GM23338 (cell line): Measurements from ENCODE around the gene UBTF. TPM values are rescaled to one million over a fixed set of nuclear protein-coding genes. Genes with fewer than 3 reads are reported as not detected.

Experiments used
- ATAC-seq: fragments of 200-7000 bp; cut with Tn5 transposase; 3 replicates; pipeline ENCODE4 v1.9.1; 2020
- DNase-seq: peaks from one replicate; pipeline ENCODE4 v3.0.0-alpha.2; 2015; ENCODE audit warnings: low spot score
- H2AFZ ChIP-seq: fragments of 200-600 bp; sonication (generic); 2 replicates; pipeline ENCODE4 v1.8.0; 2016; ENCODE audit warnings: antibody characterized with exemption, mild to moderate bottlenecking, moderate library complexity
- H3F3A ChIP-seq: fragments of 200-600 bp; sonication (generic); replicated peaks from 2 replicates; pipeline ENCODE4 v1.8.0; 2017; ENCODE audit warnings: antibody characterized with exemption, mixed run types, low read depth
- H3K27ac ChIP-seq: fragments of 200-600 bp; sonication (generic); 2 replicates; pipeline ENCODE4 v1.6.1; 2016; ENCODE audit warnings: low read depth
- H3K27me3 ChIP-seq: fragments of 200-600 bp; sonication (generic); 2 replicates; pipeline ENCODE4 v1.8.0; 2016; ENCODE audit warnings: mild to moderate bottlenecking, mixed run types, moderate library complexity; ENCODE audit not compliant: insufficient read depth
- H3K36me3 ChIP-seq: fragments of 200-600 bp; sonication (generic); 2 replicates; pipeline ENCODE4 v1.8.0; 2016; ENCODE audit warnings: mild to moderate bottlenecking; ENCODE audit not compliant: insufficient read depth
- H3K4me1 ChIP-seq: fragments of 200-600 bp; sonication (generic); 2 replicates; pipeline ENCODE4 v1.8.0; 2016; ENCODE audit warnings: mild to moderate bottlenecking, moderate library complexity; ENCODE audit not compliant: insufficient read depth
- H3K4me2 ChIP-seq: fragments of 200-600 bp; sonication (generic); 2 replicates; pipeline ENCODE4 v1.7.1; 2017; ENCODE audit warnings: mixed run types
- H3K4me3 ChIP-seq: fragments of 200-600 bp; sonication (generic); 2 replicates; pipeline ENCODE4 v1.6.1; 2016; ENCODE audit warnings: mixed run types
- H3K79me2 ChIP-seq: fragments of 200-600 bp; sonication (generic); replicated peaks from 2 replicates; pipeline ENCODE4 v1.8.0; 2017; ENCODE audit warnings: mild to moderate bottlenecking; ENCODE audit not compliant: insufficient read depth
- H3K9me2 ChIP-seq: fragments of 200-600 bp; sonication (generic); 2 replicates; pipeline ENCODE4 v1.8.0; 2017; ENCODE audit not compliant: insufficient read depth
- H4K20me1 ChIP-seq: fragments of 200-600 bp; sonication (generic); replicated peaks from 2 replicates; pipeline ENCODE4 v1.8.0; 2017; ENCODE audit warnings: mild to moderate bottlenecking; ENCODE audit not compliant: insufficient read depth
- H3K27ac Mint-ChIP-seq: 2 replicates; pipeline ENCODE4 v1.8.0; 2020; ENCODE audit warnings: inconsistent platforms, mild to moderate bottlenecking, moderate library complexity, mixed read lengths
- H3K27me3 Mint-ChIP-seq: 3 replicates; pipeline ENCODE4 v1.8.0; 2022; ENCODE audit warnings: low read depth, mild to moderate bottlenecking, moderate library complexity, mixed read lengths, inconsistent platforms; ENCODE audit not compliant: insufficient read depth, poor library complexity
- H3K36me3 Mint-ChIP-seq: 3 replicates; pipeline ENCODE4 v1.8.0; 2021; ENCODE audit warnings: low read depth, mild to moderate bottlenecking, inconsistent platforms, moderate library complexity, mixed read lengths
- H3K4me1 Mint-ChIP-seq: 3 replicates; pipeline ENCODE4 v1.8.0; 2020; ENCODE audit warnings: mild to moderate bottlenecking, inconsistent platforms, mixed read lengths
- H3K4me3 Mint-ChIP-seq: 3 replicates; pipeline ENCODE4 v1.8.0; 2021; ENCODE audit warnings: moderate library complexity, mild to moderate bottlenecking, inconsistent platforms, mixed read lengths
- H3K9me3 Mint-ChIP-seq: 3 replicates; pipeline ENCODE4 v1.8.0; 2020; ENCODE audit warnings: moderate library complexity, mild to moderate bottlenecking, inconsistent platforms, mixed read lengths
- CREB1 ChIP-seq: fragments of 250-450 bp; sonication (Bioruptor Pico); IDR thresholded peaks from 2 replicates; pipeline ENCODE4 v1.5.0; 2020; ENCODE audit warnings: low read depth, mild to moderate bottlenecking, moderate library complexity
- EZH2 ChIP-seq: fragments of 200-600 bp; sonication (generic); IDR thresholded peaks from one replicate; pipeline ENCODE4 v1.8.0; 2017; ENCODE audit warnings: antibody characterized with exemption, mild to moderate bottlenecking, low read depth; ENCODE audit not compliant: unreplicated experiment
- EZH2phosphoT487 ChIP-seq: fragments of 200-600 bp; sonication (generic); IDR thresholded peaks from one replicate; pipeline ENCODE4 v1.8.1; 2018; ENCODE audit warnings: antibody characterized with exemption; ENCODE audit not compliant: unreplicated experiment
- JUNB ChIP-seq: IDR thresholded peaks from one replicate; pipeline ENCODE4 v1.6.1; 2016; ENCODE audit warnings: antibody characterized with exemption; ENCODE audit not compliant: unreplicated experiment
- NANOG ChIP-seq: IDR thresholded peaks from 2 replicates; pipeline ENCODE4 v1.6.1; 2016; ENCODE audit warnings: antibody characterized with exemption, borderline replicate concordance
- ZNF114 ChIP-seq: fragments of 250-450 bp; sonication (Bioruptor Pico); IDR thresholded peaks from 2 replicates; pipeline ENCODE4 v1.5.0; 2020; ENCODE audit warnings: mild to moderate bottlenecking, moderate library complexity
- ZNF331 ChIP-seq: fragments of 250-450 bp; sonication (Bioruptor Pico); IDR thresholded peaks from 2 replicates; pipeline ENCODE4 v1.5.0; 2020; ENCODE audit warnings: low read depth, mild to moderate bottlenecking, moderate library complexity
- polyA plus RNA-seq: library from polyadenylated mRNA; unstranded; fragments of >200 nt; fragmentation: Nextera tagmentation; extraction: Ambion mirVana; gene quantifications from 2 replicates; pipeline ENCODE4 v1.2.1, GENCODE V29; 2016
- total RNA-seq: library from RNA; depleted of rRNA; stranded (reverse); fragments of >200 nt; shearing (Covaris generic); gene quantifications from 2 replicates; pipeline ENCODE4 v1.2.3, GENCODE V29; 2014
- TF ChIP-seq, protein P1 (sequence below): fragments of 250-450 bp; sonication (Bioruptor Pico); IDR thresholded peaks from 2 replicates; pipeline ENCODE4 v1.5.0; 2020; ENCODE audit warnings: mild to moderate bottlenecking, moderate library complexity
- TF ChIP-seq, protein P2 (sequence below), 2 experiments: fragments of 200-600 bp in 1 of 2; sonication (generic) in 1 of 2; conservative IDR thresholded peaks; 2 replicates each; pipeline versions ENCODE4 v1.5.1 to v1.6.1; 2016 to 2017; ENCODE audit warnings: antibody characterized with exemption in 2 of 2, low read depth in 2 of 2, mild to moderate bottlenecking in 2 of 2, moderate library complexity in 1 of 2
- TF ChIP-seq, protein P3 (sequence below): IDR thresholded peaks from 2 replicates; pipeline ENCODE4 v1.6.1; 2016; ENCODE audit warnings: antibody characterized with exemption

Gene UBTF
- total and polyA plus RNA-seq, 2 experiments from 2014 or later, result 29.9 to 62.2 TPM

DNA sequence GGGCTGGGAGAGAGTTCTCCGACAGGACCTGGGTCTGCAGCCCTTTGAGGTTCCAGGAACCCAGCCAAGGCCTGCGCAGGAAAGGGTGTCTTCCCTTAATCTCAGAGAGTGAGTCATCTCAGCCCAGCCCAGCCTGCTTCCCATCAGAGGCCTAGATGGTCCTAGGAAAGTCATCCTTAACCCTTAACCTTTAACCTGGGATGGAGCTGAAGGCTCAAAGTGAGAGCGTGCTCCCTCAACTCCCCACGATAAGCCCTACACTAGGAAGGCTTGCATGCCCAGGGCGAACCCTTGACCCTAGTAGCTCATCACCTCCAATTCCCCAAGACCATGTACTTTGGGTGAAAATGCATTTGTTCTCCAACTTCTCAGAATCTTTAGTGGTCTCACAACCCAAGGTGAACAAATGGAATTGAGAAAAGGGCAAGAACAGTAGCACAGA lies 15.0 kb downstream of the UBTF start (continued):
- TF ChIP-seq, protein P1, sequence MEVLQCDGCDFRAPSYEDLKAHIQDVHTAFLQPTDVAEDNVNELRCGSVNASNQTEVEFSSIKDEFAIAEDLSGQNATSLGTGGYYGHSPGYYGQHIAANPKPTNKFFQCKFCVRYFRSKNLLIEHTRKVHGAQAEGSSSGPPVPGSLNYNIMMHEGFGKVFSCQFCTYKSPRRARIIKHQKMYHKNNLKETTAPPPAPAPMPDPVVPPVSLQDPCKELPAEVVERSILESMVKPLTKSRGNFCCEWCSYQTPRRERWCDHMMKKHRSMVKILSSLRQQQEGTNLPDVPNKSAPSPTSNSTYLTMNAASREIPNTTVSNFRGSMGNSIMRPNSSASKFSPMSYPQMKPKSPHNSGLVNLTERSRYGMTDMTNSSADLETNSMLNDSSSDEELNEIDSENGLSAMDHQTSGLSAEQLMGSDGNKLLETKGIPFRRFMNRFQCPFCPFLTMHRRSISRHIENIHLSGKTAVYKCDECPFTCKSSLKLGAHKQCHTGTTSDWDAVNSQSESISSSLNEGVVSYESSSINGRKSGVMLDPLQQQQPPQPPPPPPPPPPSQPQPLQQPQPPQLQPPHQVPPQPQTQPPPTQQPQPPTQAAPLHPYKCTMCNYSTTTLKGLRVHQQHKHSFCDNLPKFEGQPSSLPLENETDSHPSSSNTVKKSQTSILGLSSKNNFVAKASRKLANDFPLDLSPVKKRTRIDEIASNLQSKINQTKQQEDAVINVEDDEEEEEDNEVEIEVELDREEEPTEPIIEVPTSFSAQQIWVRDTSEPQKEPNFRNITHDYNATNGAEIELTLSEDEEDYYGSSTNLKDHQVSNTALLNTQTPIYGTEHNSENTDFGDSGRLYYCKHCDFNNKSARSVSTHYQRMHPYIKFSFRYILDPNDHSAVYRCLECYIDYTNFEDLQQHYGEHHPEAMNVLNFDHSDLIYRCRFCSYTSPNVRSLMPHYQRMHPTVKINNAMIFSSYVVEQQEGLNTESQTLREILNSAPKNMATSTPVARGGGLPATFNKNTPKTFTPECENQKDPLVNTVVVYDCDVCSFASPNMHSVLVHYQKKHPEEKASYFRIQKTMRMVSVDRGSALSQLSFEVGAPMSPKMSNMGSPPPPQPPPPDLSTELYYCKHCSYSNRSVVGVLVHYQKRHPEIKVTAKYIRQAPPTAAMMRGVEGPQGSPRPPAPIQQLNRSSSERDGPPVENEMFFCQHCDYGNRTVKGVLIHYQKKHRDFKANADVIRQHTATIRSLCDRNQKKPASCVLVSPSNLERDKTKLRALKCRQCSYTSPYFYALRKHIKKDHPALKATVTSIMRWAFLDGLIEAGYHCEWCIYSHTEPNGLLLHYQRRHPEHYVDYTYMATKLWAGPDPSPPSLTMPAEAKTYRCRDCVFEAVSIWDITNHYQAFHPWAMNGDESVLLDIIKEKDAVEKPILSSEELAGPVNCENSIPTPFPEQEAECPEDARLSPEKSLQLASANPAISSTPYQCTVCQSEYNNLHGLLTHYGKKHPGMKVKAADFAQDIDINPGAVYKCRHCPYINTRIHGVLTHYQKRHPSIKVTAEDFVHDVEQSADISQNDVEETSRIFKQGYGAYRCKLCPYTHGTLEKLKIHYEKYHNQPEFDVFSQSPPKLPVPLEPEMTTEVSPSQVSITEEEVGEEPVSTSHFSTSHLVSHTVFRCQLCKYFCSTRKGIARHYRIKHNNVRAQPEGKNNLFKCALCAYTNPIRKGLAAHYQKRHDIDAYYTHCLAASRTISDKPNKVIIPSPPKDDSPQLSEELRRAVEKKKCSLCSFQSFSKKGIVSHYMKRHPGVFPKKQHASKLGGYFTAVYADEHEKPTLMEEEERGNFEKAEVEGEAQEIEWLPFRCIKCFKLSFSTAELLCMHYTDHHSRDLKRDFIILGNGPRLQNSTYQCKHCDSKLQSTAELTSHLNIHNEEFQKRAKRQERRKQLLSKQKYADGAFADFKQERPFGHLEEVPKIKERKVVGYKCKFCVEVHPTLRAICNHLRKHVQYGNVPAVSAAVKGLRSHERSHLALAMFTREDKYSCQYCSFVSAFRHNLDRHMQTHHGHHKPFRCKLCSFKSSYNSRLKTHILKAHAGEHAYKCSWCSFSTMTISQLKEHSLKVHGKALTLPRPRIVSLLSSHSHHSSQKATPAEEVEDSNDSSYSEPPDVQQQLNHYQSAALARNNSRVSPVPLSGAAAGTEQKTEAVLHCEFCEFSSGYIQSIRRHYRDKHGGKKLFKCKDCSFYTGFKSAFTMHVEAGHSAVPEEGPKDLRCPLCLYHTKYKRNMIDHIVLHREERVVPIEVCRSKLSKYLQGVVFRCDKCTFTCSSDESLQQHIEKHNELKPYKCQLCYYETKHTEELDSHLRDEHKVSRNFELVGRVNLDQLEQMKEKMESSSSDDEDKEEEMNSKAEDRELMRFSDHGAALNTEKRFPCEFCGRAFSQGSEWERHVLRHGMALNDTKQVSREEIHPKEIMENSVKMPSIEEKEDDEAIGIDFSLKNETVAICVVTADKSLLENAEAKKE, result no peak
- no peak for TF ChIP-seq JUNB
- no peak for TF ChIP-seq EZH2
- no peak for TF ChIP-seq EZH2phosphoT487
- TF ChIP-seq CREB1 (CRISPR knock-in tag), result no peak
- TF ChIP-seq ZNF331 (CRISPR knock-in tag), result no peak

DNA sequence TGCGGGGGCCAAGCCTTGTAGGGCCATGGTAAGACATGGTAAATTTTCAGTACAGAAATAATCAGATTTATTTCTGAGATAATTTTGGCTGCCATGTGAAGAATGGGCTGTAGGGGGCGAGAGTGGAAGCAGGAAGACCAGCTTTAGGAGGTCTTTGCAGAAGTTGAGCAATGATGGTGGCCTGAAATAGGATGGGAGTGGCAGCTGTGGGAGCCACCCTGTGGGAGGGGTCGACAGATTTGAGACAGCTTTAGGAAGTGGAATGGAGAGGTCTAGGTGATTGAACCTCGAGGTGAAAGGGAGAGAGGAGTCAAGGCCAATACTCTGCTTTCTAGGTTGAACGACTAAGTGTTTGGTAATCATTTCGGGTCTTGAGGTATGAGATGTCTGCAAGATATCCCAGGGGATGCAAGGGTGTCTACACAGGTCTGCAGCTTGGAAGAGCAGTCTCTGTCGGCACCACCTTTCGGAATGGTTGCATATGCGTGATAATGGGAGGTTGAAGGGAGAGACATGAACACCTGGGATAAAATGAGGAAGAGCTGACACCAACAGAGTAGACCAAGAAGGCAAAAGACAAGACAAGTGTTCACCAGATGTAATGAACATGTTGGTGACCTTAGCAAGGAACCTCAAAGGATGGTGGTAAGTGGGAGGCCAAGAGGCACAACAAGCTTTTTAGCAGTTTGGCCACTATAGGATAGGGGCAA lies 15.6 kb downstream of the UBTF start:
- Histone ChIP-seq H3K4me3 (no peak overlapping the region), H3K4me2 (no peak overlapping the region), H3K36me3 (peaks cover 8% of the 10 kb centered on the region), H3K79me2 (peaks cover under 1% of the 10 kb centered on the region; the same call in 1 of the 2 replicates), H3K9me2 (no peaks in the 10 kb centered on the region), H3K4me1 (peaks cover 22% of the 10 kb centered on the region), H3F3A (peaks cover 23% of the 10 kb centered on the region), H4K20me1 (0 out of 2 replicates have a peak, but pooled peaks cover 9% of the 10 kb centered on the region), H2AFZ (no peak overlapping the region), H3K27ac (no peak overlapping the region), H3K27me3 (no peaks in the 10 kb centered on the region)
- peak; percentile 12 for ATAC-seq
- Mint-ChIP-seq H3K27me3 (peaks cover 22% of the 10 kb centered on the region), H3K27ac (no peak overlapping the region), H3K4me3 (peak overlapping the region; percentile 10; the same call in 1 of the 3 replicates), H3K36me3 (peaks cover 31% of the 10 kb centered on the region), H3K4me1 (peaks cover 35% of the 10 kb centered on the region), H3K9me3 (no peaks in the 10 kb centered on the region)
- TF ChIP-seq ZNF114 (CRISPR knock-in tag) (no peak), ZNF331 (CRISPR knock-in tag) (no peak), NANOG (no peak), JUNB (no peak)
- TF ChIP-seq, protein P2, sequence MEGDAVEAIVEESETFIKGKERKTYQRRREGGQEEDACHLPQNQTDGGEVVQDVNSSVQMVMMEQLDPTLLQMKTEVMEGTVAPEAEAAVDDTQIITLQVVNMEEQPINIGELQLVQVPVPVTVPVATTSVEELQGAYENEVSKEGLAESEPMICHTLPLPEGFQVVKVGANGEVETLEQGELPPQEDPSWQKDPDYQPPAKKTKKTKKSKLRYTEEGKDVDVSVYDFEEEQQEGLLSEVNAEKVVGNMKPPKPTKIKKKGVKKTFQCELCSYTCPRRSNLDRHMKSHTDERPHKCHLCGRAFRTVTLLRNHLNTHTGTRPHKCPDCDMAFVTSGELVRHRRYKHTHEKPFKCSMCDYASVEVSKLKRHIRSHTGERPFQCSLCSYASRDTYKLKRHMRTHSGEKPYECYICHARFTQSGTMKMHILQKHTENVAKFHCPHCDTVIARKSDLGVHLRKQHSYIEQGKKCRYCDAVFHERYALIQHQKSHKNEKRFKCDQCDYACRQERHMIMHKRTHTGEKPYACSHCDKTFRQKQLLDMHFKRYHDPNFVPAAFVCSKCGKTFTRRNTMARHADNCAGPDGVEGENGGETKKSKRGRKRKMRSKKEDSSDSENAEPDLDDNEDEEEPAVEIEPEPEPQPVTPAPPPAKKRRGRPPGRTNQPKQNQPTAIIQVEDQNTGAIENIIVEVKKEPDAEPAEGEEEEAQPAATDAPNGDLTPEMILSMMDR (conservative IDR thresholded peaks at IDR 0.05; ENCODE audit: low read depth in 2 of 2), result peak; percentile 80 to 90
- TF ChIP-seq, protein P3, sequence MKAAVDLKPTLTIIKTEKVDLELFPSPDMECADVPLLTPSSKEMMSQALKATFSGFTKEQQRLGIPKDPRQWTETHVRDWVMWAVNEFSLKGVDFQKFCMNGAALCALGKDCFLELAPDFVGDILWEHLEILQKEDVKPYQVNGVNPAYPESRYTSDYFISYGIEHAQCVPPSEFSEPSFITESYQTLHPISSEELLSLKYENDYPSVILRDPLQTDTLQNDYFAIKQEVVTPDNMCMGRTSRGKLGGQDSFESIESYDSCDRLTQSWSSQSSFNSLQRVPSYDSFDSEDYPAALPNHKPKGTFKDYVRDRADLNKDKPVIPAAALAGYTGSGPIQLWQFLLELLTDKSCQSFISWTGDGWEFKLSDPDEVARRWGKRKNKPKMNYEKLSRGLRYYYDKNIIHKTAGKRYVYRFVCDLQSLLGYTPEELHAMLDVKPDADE, result no peak
- DNase-seq, result peak; percentile 89
